ENCODE results near the gene VAV3. TPM values are rescaled to one million over a fixed set of nuclear protein-coding genes. Genes with fewer than 3 reads are reported as not detected.

The VAV3 gene
- total and polyA plus RNA-seq, 2 of the 13 experiments (the other 11 are each of a cell fraction or from before 2014, with no cell fraction given) = 15.9 to 29.8 TPM

- Histone ChIP-seq H3K27ac (ENCODE audit: extremely low read length, insufficient read depth, low read length) (no peak overlapping the region), H3K4me2 (ENCODE audit: low read depth, low read length) (no peak overlapping the region), H3K9ac (ENCODE audit: insufficient read depth, low read depth, low read length) (no peak overlapping the region), H3K27me3 (ENCODE audit: control insufficient read depth in 1 of 2, insufficient read depth in 2 of 2, low read length in 2 of 2) (no peaks in the 10 kb centered on the region), H3K9me3 (ENCODE audit: low read length) (no peaks in the 10 kb centered on the region), H3K36me3 (replicated peaks in 1 of 2; ENCODE audit: control insufficient read depth in 1 of 2, insufficient read depth in 2 of 2, low read length in 2 of 2) (no peaks in the 10 kb centered on the region), H3K4me3 (replicated peaks in 1 of 3; ENCODE audit: insufficient read depth in 1 of 3, low read depth in 2 of 3, low read length in 3 of 3) (no peak overlapping the region), H3K79me2 (ENCODE audit: insufficient read depth, low read length) (no peaks in the 10 kb centered on the region), H4K20me1 (ENCODE audit: insufficient read depth, low read length) (no peaks in the 10 kb centered on the region), H2AFZ (ENCODE audit: low read length) (no peak overlapping the region), H3K4me1 (ENCODE audit: insufficient read depth, low read length) (no peaks in the 10 kb centered on the region)
- in situ Hi-C loops (cut with HindIII; ENCODE audit: extremely low pct_ligation_motif_present, low pct_unique_long_range_greater_than_20kb) (no loop called here), intact Hi-C loops (cut with micrococcal nuclease; ENCODE audit: unreplicated experiment) (no loop called here)
- no peak for DNase-seq (ENCODE audit: low spot score)
- ChIA-PET POLR2A (no interaction called here), CTCF (ENCODE audit: low intra/inter-chr PET ratio, low total read pairs) (no interaction called here)
- WGBS (ENCODE audit: low lambda C conversion rate) = 67% methylated on average over 3 of the region's 3 CpGs
- BruUV-seq (replicated peaks) = no TSS peak
- no peak for TF ChIP-seq ZSCAN9 (CRISPR knock-in tag; IDR thresholded peaks at IDR 0.05; ENCODE audit: borderline replicate concordance)
- ATAC-seq = no peak
- FAIRE-seq = no peak
Observed at GRCh38 chr1:107926436-107927080, 38.4 kb downstream of the VAV3 start.

- no peaks in the 10 kb centered on the region for H3K36me3 ChIP-seq (replicated peaks in 1 of 2; ENCODE audit: control insufficient read depth in 1 of 2, insufficient read depth in 2 of 2, low read length in 2 of 2)
- H3K9ac ChIP-seq (ENCODE audit: insufficient read depth, low read depth, low read length) = no peak overlapping the region
- no peaks in the 10 kb centered on the region for H3K27me3 ChIP-seq (ENCODE audit: control insufficient read depth in 1 of 2, insufficient read depth in 2 of 2, low read length in 2 of 2)
- CTCF ChIA-PET (ENCODE audit: low intra/inter-chr PET ratio, low total read pairs) = no interaction called here
- no peak overlapping the region for H3K4me2 ChIP-seq (ENCODE audit: low read depth, low read length)
- no peak overlapping the region for H2AFZ ChIP-seq (ENCODE audit: low read length)
- no peak for TF ChIP-seq TRAFD1 (CRISPR knock-in tag; IDR thresholded peaks at IDR 0.05; ENCODE audit: borderline replicate concordance)
- TF ChIP-seq CEBPB (IDR thresholded peaks at IDR 0.05; ENCODE audit: borderline replicate concordance, low read depth, low read length) = 0 out of 2 replicates have a peak, but pooled peaks have one; percentile 19
- TF ChIP-seq SMARCC2 (IDR thresholded peaks at IDR 0.05) = no peak
- TF ChIP-seq GABPB1 (CRISPR knock-in tag; IDR thresholded peaks at IDR 0.05) = no peak
- no peaks in the 10 kb centered on the region for H3K79me2 ChIP-seq (ENCODE audit: insufficient read depth, low read length)
- 0% methylated on average over 1 of the region's 1 CpG for WGBS (ENCODE audit: low lambda C conversion rate)
- no peak overlapping the region for H3K27ac ChIP-seq (ENCODE audit: extremely low read length, insufficient read depth, low read length)
- FAIRE-seq (no peak), ATAC-seq (no peak), DNase-seq (ENCODE audit: low spot score) (no peak)
- BruUV-seq (replicated peaks) = no TSS peak
- intact Hi-C loops (cut with micrococcal nuclease; ENCODE audit: unreplicated experiment) (no loop called here), in situ Hi-C loops (cut with HindIII; ENCODE audit: extremely low pct_ligation_motif_present, low pct_unique_long_range_greater_than_20kb) (no loop called here)
- POLR2A ChIA-PET = no interaction called here
- no peaks in the 10 kb centered on the region for H4K20me1 ChIP-seq (ENCODE audit: insufficient read depth, low read length)
- no peaks in the 10 kb centered on the region for H3K4me1 ChIP-seq (ENCODE audit: insufficient read depth, low read length)
- no peaks in the 10 kb centered on the region for H3K9me3 ChIP-seq (ENCODE audit: low read length)
- no peak overlapping the region for H3K4me3 ChIP-seq (replicated peaks in 1 of 3; ENCODE audit: insufficient read depth in 1 of 3, low read depth in 2 of 3, low read length in 3 of 3)
Observed at GRCh38 chr1:107925565-107925964, 39.4 kb downstream of the VAV3 start.
